Neural cell (in vitro differentiated cells): ENCODE measurements around the gene AGTR1. TPM values are rescaled to one million over a fixed set of nuclear protein-coding genes. Genes with fewer than 3 reads are reported as not detected.

Source experiments
- H2AFZ ChIP-seq: fragments of 200-600, 300-800 bp; sonication (generic), shearing (Covaris generic); 2 replicates; pipeline ENCODE4 v1.6.0; 2014; ENCODE audit warnings: low read depth, mild to moderate bottlenecking, antibody characterized with exemption, low read length, moderate library complexity
- H3F3A ChIP-seq: fragments of 200-600 bp; shearing (Covaris generic); 2 replicates; pipeline ENCODE4 v1.6.1; 2016; ENCODE audit warnings: mild to moderate bottlenecking, moderate library complexity, mixed read lengths, antibody characterized with exemption, low read length; ENCODE audit not compliant: insufficient read depth, poor library complexity, severe bottlenecking
- H3K27ac ChIP-seq: fragments of 200-600, 300-800 bp; sonication (generic), shearing (Covaris generic); 2 replicates; pipeline ENCODE4 v1.5.1; 2014; ENCODE audit warnings: mild to moderate bottlenecking, low read length, moderate library complexity
- H3K27me3 ChIP-seq: fragments of 300-800, 200-600 bp; sonication (generic), shearing (Covaris generic); 2 replicates; pipeline ENCODE4 v1.6.0; 2014; ENCODE audit warnings: mild to moderate bottlenecking, low read depth, low read length, moderate library complexity; ENCODE audit not compliant: insufficient read depth
- H3K36me3 ChIP-seq: fragments of 300-800, 200-600 bp; sonication (generic), shearing (Covaris generic); 2 replicates; pipeline ENCODE4 v1.5.1; 2014; ENCODE audit warnings: mild to moderate bottlenecking, antibody characterized with exemption, low read length, moderate library complexity; ENCODE audit not compliant: insufficient read depth
- H3K4me2 ChIP-seq: fragments of 300-800, 200-600 bp; sonication (generic), shearing (Covaris generic); 2 replicates; pipeline ENCODE4 v1.6.0; 2014; ENCODE audit warnings: mild to moderate bottlenecking, low read length
- H3K4me3 ChIP-seq: fragments of 300-800, 200-600 bp; sonication (generic), shearing (Covaris generic); 2 replicates; pipeline ENCODE4 v1.5.1; 2014; ENCODE audit warnings: mild to moderate bottlenecking, low read length, moderate library complexity
- H3K79me2 ChIP-seq: fragments of 200-600 bp; shearing (Covaris generic); replicated peaks from 2 replicates; pipeline ENCODE4 v1.6.0; 2014; ENCODE audit warnings: mild to moderate bottlenecking, low read length, moderate library complexity; ENCODE audit not compliant: insufficient read depth
- H3K9ac ChIP-seq: fragments of 300-800, 200-600 bp; sonication (generic), shearing (Covaris generic); 2 replicates; pipeline ENCODE4 v1.6.1; 2016; ENCODE audit warnings: mild to moderate bottlenecking, low read length, mixed read lengths
- H3K9me2 ChIP-seq: fragments of 200-600 bp; shearing (Covaris generic); 2 replicates; pipeline ENCODE4 v1.6.1; 2016; ENCODE audit warnings: mild to moderate bottlenecking, low read length, mixed read lengths; ENCODE audit not compliant: insufficient read depth
- H3K9me3 ChIP-seq: fragments of 200-600, 300-800 bp; sonication (generic), shearing (Covaris generic); 2 replicates; pipeline ENCODE4 v1.6.1; 2016; ENCODE audit warnings: mild to moderate bottlenecking, mixed run types, low read length, moderate library complexity, mixed read lengths
- H4K20me1 ChIP-seq: fragments of 200-600 bp; shearing (Covaris generic); 2 replicates; pipeline ENCODE4 v1.6.1; 2016; ENCODE audit warnings: mild to moderate bottlenecking, mixed run types; ENCODE audit not compliant: insufficient read depth
- CTCF ChIP-seq: fragments of 450-650 bp; IDR thresholded peaks from 2 replicates; pipeline ENCODE4 v1.5.1; 2014; ENCODE audit warnings: antibody characterized with exemption, mild to moderate bottlenecking, moderate library complexity; ENCODE audit not compliant: poor library complexity, severe bottlenecking
- EP300 ChIP-seq: fragments of 450-650 bp; conservative IDR thresholded peaks from 2 replicates; pipeline ENCODE4 v1.6.1; 2014; ENCODE audit warnings: antibody characterized with exemption, mild to moderate bottlenecking, moderate library complexity; ENCODE audit not compliant: poor library complexity, severe bottlenecking
- EZH2 ChIP-seq: fragments of 200-600, 300-800 bp; shearing (Covaris generic), sonication (generic); IDR thresholded peaks from 2 replicates; pipeline ENCODE4 v1.6.1; 2014; ENCODE audit warnings: antibody characterized with exemption, low read length, borderline replicate concordance, mild to moderate bottlenecking; ENCODE audit not compliant: insufficient read depth, poor library complexity, severe bottlenecking
- MXI1 ChIP-seq: fragments of 450-650 bp; conservative IDR thresholded peaks from 2 replicates; pipeline ENCODE4 v1.6.1; 2014; ENCODE audit warnings: antibody characterized with exemption, mild to moderate bottlenecking; ENCODE audit not compliant: poor library complexity, severe bottlenecking
- POLR2AphosphoS5 ChIP-seq: IDR thresholded peaks from 2 replicates; pipeline ENCODE4 v1.6.1; 2012
- RAD21 ChIP-seq: fragments of 450-650 bp; conservative IDR thresholded peaks from 2 replicates; pipeline ENCODE4 v1.6.1; 2014; ENCODE audit warnings: antibody characterized with exemption, mild to moderate bottlenecking, moderate library complexity
- REST ChIP-seq: IDR thresholded peaks from 2 replicates; pipeline ENCODE4 v1.6.1; 2012; ENCODE audit warnings: borderline replicate concordance
- SMC3 ChIP-seq: fragments of 450-650 bp; conservative IDR thresholded peaks from 2 replicates; pipeline ENCODE4 v1.6.1; 2014; ENCODE audit warnings: antibody characterized with exemption, mild to moderate bottlenecking, moderate library complexity; ENCODE audit not compliant: poor library complexity
- TAF1 ChIP-seq: IDR thresholded peaks from 2 replicates; pipeline ENCODE4 v1.6.1; 2012; ENCODE audit warnings: low read depth
- polyA plus RNA-seq: library from polyadenylated mRNA; depleted of rRNA; stranded (reverse); fragments of >200 nt; gene quantifications from 2 replicates; pipeline ENCODE4 v1.2.3, GENCODE V29; 2014

The AGTR1 gene
- polyA plus RNA-seq, 1 donor from 2014 or later = 1.3 TPM

- Histone ChIP-seq H3K27me3 (no peaks in the 10 kb centered on the region), H3K9ac (no peak overlapping the region), H4K20me1 (no peaks in the 10 kb centered on the region), H3F3A (no peaks in the 10 kb centered on the region), H3K9me2 (no peaks in the 10 kb centered on the region), H3K36me3 (no peaks in the 10 kb centered on the region), H3K4me2 (no peak overlapping the region), H3K79me2 (no peaks in the 10 kb centered on the region), H3K4me3 (no peak overlapping the region), H3K9me3 (no peaks in the 10 kb centered on the region), H3K27ac (no peak overlapping the region), H2AFZ (no peak overlapping the region)
- TF ChIP-seq CTCF = peak; percentile 65
- peak; percentile 76 for TF ChIP-seq SMC3
- peak; percentile 68 for TF ChIP-seq RAD21
- TF ChIP-seq TAF1 = no peak
Observed at GRCh38 chr3:148727231-148727630, 29.5 kb downstream of the AGTR1 start.

- H3K27ac ChIP-seq = no peak overlapping the region
- no peaks in the 10 kb centered on the region for H3K36me3 ChIP-seq
- H3K4me3 ChIP-seq = no peak overlapping the region
- H3K27me3 ChIP-seq = no peaks in the 10 kb centered on the region
- no peak overlapping the region for H3K4me2 ChIP-seq
- no peaks in the 10 kb centered on the region for H3F3A ChIP-seq
- H4K20me1 ChIP-seq = no peaks in the 10 kb centered on the region
- H3K9me2 ChIP-seq = no peaks in the 10 kb centered on the region
- H3K9me3 ChIP-seq = no peaks in the 10 kb centered on the region
- no peak overlapping the region for H2AFZ ChIP-seq
- H3K79me2 ChIP-seq = no peaks in the 10 kb centered on the region
- no peak overlapping the region for H3K9ac ChIP-seq
- no peak for TF ChIP-seq SMC3
- TF ChIP-seq EP300 = no peak
- no peak for TF ChIP-seq EZH2
- no peak for TF ChIP-seq TAF1
- no peak for TF ChIP-seq REST
- no peak for TF ChIP-seq POLR2AphosphoS5
- TF ChIP-seq CTCF = no peak
- no peak for TF ChIP-seq RAD21
- no peak for TF ChIP-seq MXI1
Observed at GRCh38 chr3:148728753-148729152, 31.1 kb downstream of the AGTR1 start.
